Omental fat pad (tissue), 4 donors: Measurements from ENCODE around the gene GAL3ST1. TPM values are rescaled to one million over a fixed set of nuclear protein-coding genes. Genes with fewer than 3 reads are reported as not detected.
"Not testable (repeated sequence)": the region's sequence is repeated elsewhere in the genome, so short reads cannot be mapped to it uniquely, and the experiment has no call there.

ENCODE experiments used
- ATAC-seq: fragments of 150-250 bp; one replicate; pipeline ENCODE4 v1.9.1; 2016; ENCODE audit warnings: mild to moderate bottlenecking, moderate library complexity; ENCODE audit not compliant: low FRiP score
- DNase-seq: peaks from one replicate; pipeline ENCODE4 v3.0.0-alpha.2; 2019; ENCODE audit warnings: low spot score
- total RNA-seq, 4 donors: library from RNA; depleted of rRNA; stranded (reverse); fragments of >200 nt; gene quantifications; one replicate each; pipeline ENCODE4 v1.1.0, GENCODE V29; 2016
- TF ChIP-seq, protein P1 (sequence below), 3 donors: fragments of 450-650 bp; IDR thresholded peaks; one replicate each; pipeline ENCODE4 v1.5.1; 2016 to 2017; ENCODE audit warnings: antibody characterized with exemption in 3 of 3, mild to moderate bottlenecking in 3 of 3, moderate library complexity in 2 of 3

GAL3ST1 gene
- total RNA-seq, 4 donors from 2014 or later, result 1.4 to 2.5 (median 1.8) TPM; not detected in 1

DNA sequence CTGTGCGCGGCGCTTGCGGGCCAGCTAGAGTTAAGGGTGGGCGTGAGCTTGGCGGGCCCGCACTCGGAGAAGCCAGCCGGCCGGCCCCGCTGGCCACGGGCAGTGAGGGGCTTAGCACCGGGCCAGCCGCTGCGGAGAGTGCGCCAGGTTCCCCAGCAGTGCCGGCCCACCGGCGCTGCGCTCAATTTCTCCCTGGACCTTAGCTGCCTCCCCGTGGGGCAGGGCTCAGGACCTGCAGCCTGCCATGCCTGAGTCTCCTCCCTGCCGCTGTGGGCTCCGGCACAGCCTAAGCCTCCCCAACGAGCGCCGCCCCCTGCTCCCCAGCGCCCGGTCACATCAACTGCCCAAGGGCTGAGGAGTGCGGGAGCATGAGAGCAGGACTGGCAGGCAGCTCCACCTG is 22.4 kb upstream of the GAL3ST1 start:
- DNase-seq (no peak), ATAC-seq (no peak)
- TF ChIP-seq, protein P1, sequence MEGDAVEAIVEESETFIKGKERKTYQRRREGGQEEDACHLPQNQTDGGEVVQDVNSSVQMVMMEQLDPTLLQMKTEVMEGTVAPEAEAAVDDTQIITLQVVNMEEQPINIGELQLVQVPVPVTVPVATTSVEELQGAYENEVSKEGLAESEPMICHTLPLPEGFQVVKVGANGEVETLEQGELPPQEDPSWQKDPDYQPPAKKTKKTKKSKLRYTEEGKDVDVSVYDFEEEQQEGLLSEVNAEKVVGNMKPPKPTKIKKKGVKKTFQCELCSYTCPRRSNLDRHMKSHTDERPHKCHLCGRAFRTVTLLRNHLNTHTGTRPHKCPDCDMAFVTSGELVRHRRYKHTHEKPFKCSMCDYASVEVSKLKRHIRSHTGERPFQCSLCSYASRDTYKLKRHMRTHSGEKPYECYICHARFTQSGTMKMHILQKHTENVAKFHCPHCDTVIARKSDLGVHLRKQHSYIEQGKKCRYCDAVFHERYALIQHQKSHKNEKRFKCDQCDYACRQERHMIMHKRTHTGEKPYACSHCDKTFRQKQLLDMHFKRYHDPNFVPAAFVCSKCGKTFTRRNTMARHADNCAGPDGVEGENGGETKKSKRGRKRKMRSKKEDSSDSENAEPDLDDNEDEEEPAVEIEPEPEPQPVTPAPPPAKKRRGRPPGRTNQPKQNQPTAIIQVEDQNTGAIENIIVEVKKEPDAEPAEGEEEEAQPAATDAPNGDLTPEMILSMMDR (IDR thresholded peaks at IDR 0.05), result no peak

DNA sequence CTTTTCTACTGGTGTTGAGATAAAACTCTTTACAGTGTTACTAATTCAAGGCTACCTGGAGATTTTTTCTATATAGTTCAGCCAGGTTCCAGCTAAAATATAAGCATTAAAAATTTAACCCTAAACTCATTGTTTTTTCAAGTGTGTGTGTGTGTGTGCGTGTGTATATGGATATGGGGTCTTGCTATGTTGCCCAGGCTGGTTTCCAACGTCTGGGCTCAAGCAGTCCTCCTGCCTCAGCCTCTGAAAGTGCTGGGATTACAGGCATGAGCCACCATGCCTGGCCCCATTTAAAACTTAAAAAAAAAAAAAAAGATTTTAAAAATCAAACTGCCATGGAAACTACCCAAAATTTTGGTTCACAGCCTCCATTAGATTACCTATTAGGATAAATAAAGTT is 21.7 kb upstream of the GAL3ST1 start:
- ATAC-seq, result no peak
- DNase-seq, result no peak
- TF ChIP-seq, protein P1 (IDR thresholded peaks at IDR 0.05), result no peak

DNA sequence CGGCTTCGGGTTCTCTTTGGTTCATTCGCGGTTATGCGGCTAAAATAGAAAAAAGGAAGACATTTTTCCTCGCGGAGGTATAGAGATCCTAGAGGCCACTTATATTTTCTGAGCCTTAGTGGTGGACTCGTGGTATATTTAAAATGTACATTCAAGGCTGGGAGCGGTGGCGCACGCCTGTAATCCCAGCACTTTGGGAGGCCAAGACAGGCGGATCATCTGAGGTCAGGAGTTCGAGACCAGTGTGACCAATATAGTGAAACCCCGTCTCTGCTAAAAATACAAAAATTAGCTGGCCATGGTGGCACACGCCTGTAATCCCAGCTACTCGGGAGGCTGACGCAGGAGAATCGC is 17.9 kb upstream of the GAL3ST1 start:
- DNase-seq, ATAC-seq: not testable (repeated sequence)

DNA sequence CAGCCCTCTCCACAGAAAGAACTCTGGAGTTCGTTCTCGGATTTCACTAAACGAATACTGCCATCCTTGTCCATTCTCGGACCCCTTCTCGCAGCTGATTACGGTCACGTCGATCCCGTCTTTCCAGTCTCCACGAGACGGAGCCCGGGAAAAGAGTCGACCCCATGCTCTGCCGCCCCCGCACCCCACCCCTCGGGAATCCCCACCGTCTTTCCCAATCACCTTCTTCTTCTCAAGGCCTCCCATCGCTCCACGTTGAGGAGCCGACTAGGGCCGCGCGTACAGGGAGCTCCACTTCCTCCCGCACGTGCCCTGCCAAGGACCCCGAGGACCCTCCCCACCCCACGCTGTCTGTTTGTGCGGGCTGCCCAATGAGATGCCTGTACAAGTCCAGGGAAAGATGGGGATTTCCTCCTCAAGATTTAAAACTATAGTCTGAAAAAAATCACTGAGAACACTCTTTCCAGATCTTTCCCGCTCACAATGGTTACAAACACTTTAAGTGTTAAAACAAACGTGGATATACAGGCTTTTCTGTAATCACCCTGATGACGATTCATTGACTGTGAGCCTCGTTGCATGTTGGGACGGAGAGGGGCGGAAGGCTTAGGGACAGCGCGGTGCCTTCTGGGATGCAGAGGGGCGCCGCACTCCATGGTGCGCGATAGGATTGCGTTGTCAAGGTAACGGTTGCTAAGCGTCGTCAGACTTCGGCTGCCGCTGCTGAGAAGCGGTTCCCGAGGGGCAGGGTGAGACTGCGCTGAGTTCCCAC is 17.3 kb upstream of the GAL3ST1 start, which contains the start of gene PES1:
Gene PES1, minus strand, starts transcription at position 323 of the 772 bp plus-strand sequence. Its CDS starts 77 bp downstream, at position 246.
- ATAC-seq (peak; percentile 99), DNase-seq (peak; percentile 92)
- TF ChIP-seq, protein P1 (IDR thresholded peaks at IDR 0.05), result no peak

DNA sequence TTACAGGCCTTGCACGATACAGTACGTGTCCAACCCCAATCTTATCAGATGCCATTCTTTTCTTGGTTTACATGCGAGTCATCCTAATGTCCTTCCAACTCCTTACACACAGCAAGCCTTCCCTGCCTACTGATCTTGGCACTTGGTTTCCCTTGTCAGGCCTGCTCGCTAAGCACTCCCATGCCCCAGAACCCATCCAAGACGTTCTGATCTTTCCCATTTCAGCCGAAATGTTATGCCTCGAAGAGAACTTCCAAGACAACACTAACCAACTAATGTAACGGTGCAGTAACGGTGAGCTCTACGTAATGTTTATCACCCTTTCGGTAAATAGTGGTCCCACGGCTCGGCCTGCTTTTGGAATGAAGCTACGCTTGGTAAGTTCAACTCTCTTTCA is 16.7 kb upstream of the GAL3ST1 start:
- TF ChIP-seq, protein P1 (IDR thresholded peaks at IDR 0.05), result no peak
- ATAC-seq (no peak), DNase-seq (no peak)

DNA sequence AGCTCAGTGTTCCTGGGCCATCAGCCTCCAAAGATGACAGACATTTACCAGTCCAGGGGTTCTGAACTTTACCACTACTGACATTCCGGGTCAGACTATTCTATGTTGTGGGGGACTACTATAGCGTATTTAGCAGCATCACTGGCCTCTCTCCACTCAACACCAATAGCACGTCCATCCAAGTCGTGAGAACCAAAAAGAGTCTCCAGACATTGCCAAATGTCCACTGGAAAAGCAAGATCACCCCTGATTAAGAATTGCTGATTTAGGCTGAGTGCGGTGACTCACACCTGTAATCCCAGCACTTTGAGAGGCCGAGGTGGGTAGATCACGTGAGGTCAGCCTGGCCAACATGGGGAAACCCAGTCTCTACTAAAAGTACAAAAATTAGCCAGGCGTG is 11.9 kb upstream of the GAL3ST1 start:
- no peak for DNase-seq
- no peak for ATAC-seq
- TF ChIP-seq, protein P1 (IDR thresholded peaks at IDR 0.05), result no peak

DNA sequence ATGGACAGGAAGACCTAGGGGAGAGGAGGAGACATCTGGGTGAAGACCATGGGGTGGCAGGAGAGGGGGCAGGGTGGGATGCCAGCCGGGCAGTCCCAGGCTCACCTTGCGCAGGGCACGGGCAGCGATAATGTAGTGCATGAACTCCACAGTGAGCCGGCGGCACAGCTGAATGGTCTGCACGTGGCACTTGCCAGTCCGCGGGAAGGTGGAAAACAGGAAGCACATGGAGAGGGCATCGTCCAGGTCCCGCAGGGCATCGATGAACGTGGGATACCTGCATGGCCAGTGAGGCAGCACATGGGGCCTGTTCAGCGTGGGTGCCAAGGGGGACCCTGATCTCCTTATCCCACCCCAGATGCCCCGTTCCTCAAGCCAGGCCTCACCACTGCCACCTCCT is 10.0 kb upstream of the GAL3ST1 start:
- TF ChIP-seq, protein P1 (IDR thresholded peaks at IDR 0.05), result no peak
- no peak for DNase-seq
- ATAC-seq, result no peak
